T-helper 1 cell treated with Interleukin-12 subunit alpha and Interleukin-12 subunit beta and Interleukin-4 antibody, amounts not matched to agents 30 μg/mL and 1 μg/mL, for 36 hours (primary cell): Measurements from ENCODE around the gene IGSF21.

Source experiments
- H3K27ac Mint-ChIP-seq: one replicate; pipeline ENCODE4 v1.8.0; 2021; ENCODE audit warnings: mild to moderate bottlenecking, mixed read lengths
- H3K27me3 Mint-ChIP-seq: one replicate; pipeline ENCODE4 v1.8.0; 2021; ENCODE audit warnings: low read depth, mixed read lengths
- H3K36me3 Mint-ChIP-seq: one replicate; pipeline ENCODE4 v1.8.0; 2021; ENCODE audit warnings: low read depth, mixed read lengths
- H3K4me1 Mint-ChIP-seq: one replicate; pipeline ENCODE4 v1.8.0; 2021; ENCODE audit warnings: low read depth, mixed read lengths
- H3K4me3 Mint-ChIP-seq: one replicate; pipeline ENCODE4 v1.8.0; 2021; ENCODE audit warnings: mild to moderate bottlenecking, moderate library complexity, mixed read lengths
- H3K9me3 Mint-ChIP-seq: one replicate; pipeline ENCODE4 v1.8.0; 2021; ENCODE audit warnings: mixed read lengths

Gene IGSF21

GRCh38 chr1:18120638-18121037 lies 13.0 kb downstream of the IGSF21 start:
- Mint-ChIP-seq H3K27ac (no peak overlapping the region), H3K4me1 (no peaks in the 10 kb centered on the region), H3K27me3 (peaks cover 30% of the 10 kb centered on the region), H3K4me3 (no peak overlapping the region), H3K9me3 (no peaks in the 10 kb centered on the region), H3K36me3 (no peaks in the 10 kb centered on the region)

GRCh38 chr1:18121072-18121820 lies 13.6 kb downstream of the IGSF21 start:
- Mint-ChIP-seq H3K4me3 (no peak overlapping the region), H3K27me3 (peaks cover 28% of the 10 kb centered on the region), H3K27ac (no peak overlapping the region), H3K36me3 (no peaks in the 10 kb centered on the region), H3K4me1 (no peaks in the 10 kb centered on the region), H3K9me3 (no peaks in the 10 kb centered on the region)

GRCh38 chr1:18123467-18123992 lies 15.9 kb downstream of the IGSF21 start:
- no peak overlapping the region for H3K4me3 Mint-ChIP-seq
- no peaks in the 10 kb centered on the region for H3K36me3 Mint-ChIP-seq
- no peaks in the 10 kb centered on the region for H3K9me3 Mint-ChIP-seq
- H3K27ac Mint-ChIP-seq: no peak overlapping the region
- H3K4me1 Mint-ChIP-seq: no peaks in the 10 kb centered on the region
- H3K27me3 Mint-ChIP-seq: peaks cover 13% of the 10 kb centered on the region

GRCh38 chr1:18124977-18125376 lies 17.4 kb downstream of the IGSF21 start:
- H3K9me3 Mint-ChIP-seq: no peaks in the 10 kb centered on the region
- H3K36me3 Mint-ChIP-seq: no peaks in the 10 kb centered on the region
- H3K4me3 Mint-ChIP-seq: no peak overlapping the region
- no peaks in the 10 kb centered on the region for H3K4me1 Mint-ChIP-seq
- peaks cover 6% of the 10 kb centered on the region for H3K27me3 Mint-ChIP-seq
- no peak overlapping the region for H3K27ac Mint-ChIP-seq

- Mint-ChIP-seq H3K27me3 (peaks cover 2% of the 10 kb centered on the region), H3K4me1 (no peaks in the 10 kb centered on the region), H3K9me3 (no peaks in the 10 kb centered on the region), H3K4me3 (no peak overlapping the region), H3K36me3 (no peaks in the 10 kb centered on the region), H3K27ac (no peak overlapping the region)
Measured at GRCh38 chr1:18126616-18127015, 19.0 kb downstream of the IGSF21 start.

GRCh38 chr1:18128298-18128697 lies 20.7 kb downstream of the IGSF21 start:
- Mint-ChIP-seq H3K27ac (no peak overlapping the region), H3K4me1 (no peaks in the 10 kb centered on the region), H3K4me3 (no peak overlapping the region), H3K9me3 (no peaks in the 10 kb centered on the region), H3K36me3 (no peaks in the 10 kb centered on the region), H3K27me3 (no peaks in the 10 kb centered on the region)

GRCh38 chr1:18130356-18130755 lies 22.8 kb downstream of the IGSF21 start:
- Mint-ChIP-seq H3K27ac (no peak overlapping the region), H3K27me3 (no peaks in the 10 kb centered on the region), H3K4me3 (no peak overlapping the region), H3K36me3 (no peaks in the 10 kb centered on the region), H3K9me3 (no peaks in the 10 kb centered on the region), H3K4me1 (no peaks in the 10 kb centered on the region)

GRCh38 chr1:18132022-18132710 lies 24.6 kb downstream of the IGSF21 start:
- Mint-ChIP-seq H3K27me3 (no peaks in the 10 kb centered on the region), H3K27ac (no peak overlapping the region), H3K4me1 (no peaks in the 10 kb centered on the region), H3K36me3 (no peaks in the 10 kb centered on the region), H3K9me3 (no peaks in the 10 kb centered on the region), H3K4me3 (no peak overlapping the region)

GRCh38 chr1:18132711-18133541 lies 25.3 kb downstream of the IGSF21 start:
- no peaks in the 10 kb centered on the region for H3K36me3 Mint-ChIP-seq
- no peaks in the 10 kb centered on the region for H3K9me3 Mint-ChIP-seq
- no peak overlapping the region for H3K27ac Mint-ChIP-seq
- H3K4me1 Mint-ChIP-seq: no peaks in the 10 kb centered on the region
- no peak overlapping the region for H3K4me3 Mint-ChIP-seq
- no peaks in the 10 kb centered on the region for H3K27me3 Mint-ChIP-seq

GRCh38 chr1:18134324-18135046 lies 26.9 kb downstream of the IGSF21 start:
- Mint-ChIP-seq H3K36me3 (no peaks in the 10 kb centered on the region), H3K27me3 (no peaks in the 10 kb centered on the region), H3K9me3 (no peaks in the 10 kb centered on the region), H3K4me3 (no peak overlapping the region), H3K4me1 (no peaks in the 10 kb centered on the region), H3K27ac (no peak overlapping the region)

- H3K4me1 Mint-ChIP-seq: no peaks in the 10 kb centered on the region
- H3K27ac Mint-ChIP-seq: no peak overlapping the region
- H3K27me3 Mint-ChIP-seq: no peaks in the 10 kb centered on the region
Measured at GRCh38 chr1:18137759-18138345, 30.3 kb downstream of the IGSF21 start.

GRCh38 chr1:18139198-18139981 lies 31.8 kb downstream of the IGSF21 start:
- Mint-ChIP-seq H3K4me1 (no peaks in the 10 kb centered on the region), H3K4me3 (no peak overlapping the region), H3K9me3 (no peaks in the 10 kb centered on the region), H3K27ac (no peak overlapping the region), H3K36me3 (no peaks in the 10 kb centered on the region), H3K27me3 (no peaks in the 10 kb centered on the region)

More at GRCh38 chr1:18137759-18138345, 30.3 kb downstream of the IGSF21 start:
- Mint-ChIP-seq H3K36me3 (no peaks in the 10 kb centered on the region), H3K9me3 (no peaks in the 10 kb centered on the region), H3K4me3 (no peak overlapping the region)

GRCh38 chr1:18140411-18140810 lies 32.8 kb downstream of the IGSF21 start:
- H3K4me3 Mint-ChIP-seq: no peak overlapping the region
- H3K36me3 Mint-ChIP-seq: no peaks in the 10 kb centered on the region
- no peaks in the 10 kb centered on the region for H3K27me3 Mint-ChIP-seq
- no peaks in the 10 kb centered on the region for H3K9me3 Mint-ChIP-seq
- no peaks in the 10 kb centered on the region for H3K4me1 Mint-ChIP-seq
- H3K27ac Mint-ChIP-seq: no peak overlapping the region
